ENCODE results near the gene PILRB. TPM values are rescaled to one million over a fixed set of nuclear protein-coding genes. Genes with fewer than 3 reads are reported as not detected.

PILRB gene
- total RNA-seq, 1 experiment from 2014 or later, result 119 TPM

DNA sequence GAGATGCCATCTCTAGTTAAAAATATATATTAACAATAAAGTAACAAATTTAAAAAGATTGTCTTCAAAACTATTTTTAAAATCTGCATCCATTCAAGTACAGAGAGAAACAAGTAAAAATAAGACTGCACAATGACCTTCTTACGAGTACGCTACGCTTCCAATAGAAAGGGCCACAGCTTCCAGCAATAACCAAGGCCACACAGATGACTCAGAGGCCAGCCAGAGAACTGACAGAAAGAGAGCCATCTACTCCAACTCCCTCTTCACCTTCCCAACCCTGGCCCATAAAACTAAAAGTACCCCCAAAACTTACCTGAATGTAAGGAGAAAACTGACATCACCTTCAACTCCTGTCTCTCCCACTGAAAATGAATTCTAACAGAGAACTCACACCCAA, 42.1 kb downstream of the PILRB start:
- ChIA-PET POLR2A (ENCODE audit: unreplicated experiment) (no interaction called here), CTCF (no interaction called here)
- no peak for DNase-seq
- Histone ChIP-seq H3K79me2 (ENCODE audit: low read depth) (no peaks in the 10 kb centered on the region), H2AFZ (no peak overlapping the region), H3K4me3 (no peak overlapping the region), H3K4me2 (no peak overlapping the region), H3K27me3 (ENCODE audit: insufficient read depth, low read depth) (no peaks in the 10 kb centered on the region), H3K9me2 (ENCODE audit: insufficient read depth) (no peaks in the 10 kb centered on the region), H3K9me3 (ENCODE audit: insufficient read depth, low read depth) (no peaks in the 10 kb centered on the region), H4K20me1 (ENCODE audit: insufficient read depth) (no peaks in the 10 kb centered on the region), H3K27ac (no peak overlapping the region), H3K36me3 (ENCODE audit: low read depth) (no peaks in the 10 kb centered on the region), H3K4me1 (replicated peaks; ENCODE audit: insufficient read depth) (no peaks in the 10 kb centered on the region), H3F3A (ENCODE audit: insufficient read depth, low read depth) (no peaks in the 10 kb centered on the region)
- intact Hi-C loops (cut with micrococcal nuclease; ENCODE audit: unreplicated experiment), result no loop called here
- no peak for TF ChIP-seq EZH2 (IDR thresholded peaks at IDR 0.05; ENCODE audit: low read depth)
- no TSS peak for BruUV-seq (replicated peaks)

- Histone ChIP-seq H3K79me2 (ENCODE audit: low read depth) (no peaks in the 10 kb centered on the region), H3F3A (ENCODE audit: insufficient read depth, low read depth) (no peaks in the 10 kb centered on the region), H3K36me3 (ENCODE audit: low read depth) (no peaks in the 10 kb centered on the region), H3K4me1 (replicated peaks; ENCODE audit: insufficient read depth) (no peaks in the 10 kb centered on the region), H3K27me3 (ENCODE audit: insufficient read depth, low read depth) (no peaks in the 10 kb centered on the region), H2AFZ (no peak overlapping the region), H4K20me1 (ENCODE audit: insufficient read depth) (no peaks in the 10 kb centered on the region), H3K27ac (no peak overlapping the region), H3K9me2 (ENCODE audit: insufficient read depth) (no peaks in the 10 kb centered on the region), H3K9me3 (ENCODE audit: insufficient read depth, low read depth) (no peaks in the 10 kb centered on the region), H3K4me3 (no peak overlapping the region), H3K4me2 (no peak overlapping the region)
- POLR2A ChIA-PET (ENCODE audit: unreplicated experiment), result no interaction called here
- no TSS peak for BruUV-seq (replicated peaks)
- intact Hi-C loops (cut with micrococcal nuclease; ENCODE audit: unreplicated experiment), result no loop called here
- DNase-seq, result no peak
- CTCF ChIA-PET, result no interaction called here
- TF ChIP-seq, protein P1, sequence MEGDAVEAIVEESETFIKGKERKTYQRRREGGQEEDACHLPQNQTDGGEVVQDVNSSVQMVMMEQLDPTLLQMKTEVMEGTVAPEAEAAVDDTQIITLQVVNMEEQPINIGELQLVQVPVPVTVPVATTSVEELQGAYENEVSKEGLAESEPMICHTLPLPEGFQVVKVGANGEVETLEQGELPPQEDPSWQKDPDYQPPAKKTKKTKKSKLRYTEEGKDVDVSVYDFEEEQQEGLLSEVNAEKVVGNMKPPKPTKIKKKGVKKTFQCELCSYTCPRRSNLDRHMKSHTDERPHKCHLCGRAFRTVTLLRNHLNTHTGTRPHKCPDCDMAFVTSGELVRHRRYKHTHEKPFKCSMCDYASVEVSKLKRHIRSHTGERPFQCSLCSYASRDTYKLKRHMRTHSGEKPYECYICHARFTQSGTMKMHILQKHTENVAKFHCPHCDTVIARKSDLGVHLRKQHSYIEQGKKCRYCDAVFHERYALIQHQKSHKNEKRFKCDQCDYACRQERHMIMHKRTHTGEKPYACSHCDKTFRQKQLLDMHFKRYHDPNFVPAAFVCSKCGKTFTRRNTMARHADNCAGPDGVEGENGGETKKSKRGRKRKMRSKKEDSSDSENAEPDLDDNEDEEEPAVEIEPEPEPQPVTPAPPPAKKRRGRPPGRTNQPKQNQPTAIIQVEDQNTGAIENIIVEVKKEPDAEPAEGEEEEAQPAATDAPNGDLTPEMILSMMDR (conservative IDR thresholded peaks at IDR 0.05), result no peak
- TF ChIP-seq EZH2 (IDR thresholded peaks at IDR 0.05; ENCODE audit: low read depth), result no peak
Measured at GRCh38 chr7:100400656-100401055, 42.7 kb downstream of the PILRB start.

GRCh38 chr7:100401811-100402210, 43.9 kb downstream of the PILRB start:
- Histone ChIP-seq H3K4me2 (no peak overlapping the region), H3K36me3 (ENCODE audit: low read depth) (no peaks in the 10 kb centered on the region), H3K79me2 (ENCODE audit: low read depth) (no peaks in the 10 kb centered on the region), H3K4me3 (no peak overlapping the region), H3K27me3 (ENCODE audit: insufficient read depth, low read depth) (no peaks in the 10 kb centered on the region), H2AFZ (no peak overlapping the region), H3K9me3 (ENCODE audit: insufficient read depth, low read depth) (no peaks in the 10 kb centered on the region), H3F3A (ENCODE audit: insufficient read depth, low read depth) (no peaks in the 10 kb centered on the region), H3K9me2 (ENCODE audit: insufficient read depth) (no peaks in the 10 kb centered on the region), H4K20me1 (ENCODE audit: insufficient read depth) (no peaks in the 10 kb centered on the region), H3K27ac (no peak overlapping the region), H3K4me1 (replicated peaks; ENCODE audit: insufficient read depth) (no peaks in the 10 kb centered on the region)
- intact Hi-C loops (cut with micrococcal nuclease; ENCODE audit: unreplicated experiment), result no loop called here
- TF ChIP-seq, protein P1 (conservative IDR thresholded peaks at IDR 0.05), result no peak
- CTCF ChIA-PET, result no interaction called here
- no TSS peak for BruUV-seq (replicated peaks)
- no peak for DNase-seq
- POLR2A ChIA-PET (ENCODE audit: unreplicated experiment), result no interaction called here

DNA sequence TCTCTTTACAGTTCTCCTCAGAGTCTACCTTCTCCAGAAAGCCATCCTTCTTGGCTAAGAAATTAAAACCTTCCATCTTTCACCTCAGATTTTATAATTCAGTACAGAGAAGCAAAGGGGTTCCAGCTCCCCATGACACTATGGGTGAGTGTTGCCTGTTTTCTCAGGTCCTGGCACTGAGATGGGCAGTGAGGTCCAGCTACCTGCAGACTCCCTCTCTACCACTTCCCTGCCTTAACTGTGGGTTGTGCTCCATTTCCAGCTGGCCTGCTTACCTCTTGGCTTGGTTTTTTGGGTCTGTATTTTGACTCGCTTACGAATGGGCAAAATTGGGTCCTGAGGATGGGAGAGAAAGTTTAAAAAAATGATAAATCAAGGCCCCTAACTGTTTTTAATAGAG, 44.3 kb downstream of the PILRB start:
- H3K4me1 ChIP-seq (replicated peaks; ENCODE audit: insufficient read depth), result no peaks in the 10 kb centered on the region
- H3K36me3 ChIP-seq (ENCODE audit: low read depth), result no peaks in the 10 kb centered on the region
- ChIA-PET CTCF (no interaction called here), POLR2A (ENCODE audit: unreplicated experiment) (interaction anchor here (0.7 kb wide), 1 partner anchor 265 kb away, joined by 4 read pairs; no protein-coding TSS in a partner anchor)
- H3K9me3 ChIP-seq (ENCODE audit: insufficient read depth, low read depth), result no peaks in the 10 kb centered on the region
- no peaks in the 10 kb centered on the region for H3K9me2 ChIP-seq (ENCODE audit: insufficient read depth)
- H3K79me2 ChIP-seq (ENCODE audit: low read depth), result no peaks in the 10 kb centered on the region
- no peaks in the 10 kb centered on the region for H4K20me1 ChIP-seq (ENCODE audit: insufficient read depth)
- BruUV-seq (replicated peaks), result no TSS peak
- TF ChIP-seq, protein P1 (conservative IDR thresholded peaks at IDR 0.05), result no peak
- H3K27ac ChIP-seq, result no peak overlapping the region
- H3F3A ChIP-seq (ENCODE audit: insufficient read depth, low read depth), result no peaks in the 10 kb centered on the region
- intact Hi-C loops (cut with micrococcal nuclease; ENCODE audit: unreplicated experiment), result no loop called here
- H3K27me3 ChIP-seq (ENCODE audit: insufficient read depth, low read depth), result no peaks in the 10 kb centered on the region
- H3K4me2 ChIP-seq, result no peak overlapping the region
- H2AFZ ChIP-seq, result no peak overlapping the region
- no peak overlapping the region for H3K4me3 ChIP-seq
- DNase-seq, result no peak
